HG02943 (cell line): ENCODE data around the gene RAB44.
"Not testable (repeated sequence)": the region's sequence is repeated elsewhere in the genome, so short reads cannot be mapped to it uniquely, and the experiment has no call there.

ENCODE experiments used
- ATAC-seq: cut with Tn5 transposase; IDR thresholded peaks from one replicate; pipeline ENCODE4 v1.9.1; 2021; ENCODE audit warnings: mild to moderate bottlenecking, low read depth, moderate library complexity; ENCODE audit not compliant: unreplicated experiment

The RAB44 gene

GRCh38 chr6:36704961-36705577 is 7.4 kb downstream of the RAB44 start:
- ATAC-seq: not testable (repeated sequence)

- ATAC-seq: no peak
These were observed 8.7 kb downstream of the RAB44 start for GRCh38 chr6:36706339-36706738.

- ATAC-seq: no peak
These were observed 15.2 kb downstream of the RAB44 start for GRCh38 chr6:36712816-36713215.

- ATAC-seq: no peak
These were observed 16.2 kb downstream of the RAB44 start for GRCh38 chr6:36713846-36714245.

- ATAC-seq: no peak
These were observed 16.9 kb downstream of the RAB44 start for GRCh38 chr6:36714511-36714910.

GRCh38 chr6:36715469-36715868 is 17.8 kb downstream of the RAB44 start:
- ATAC-seq: no peak

GRCh38 chr6:36716476-36717093 is 19.0 kb downstream of the RAB44 start:
- no peak for ATAC-seq

- no peak for ATAC-seq
These were observed 19.7 kb downstream of the RAB44 start for GRCh38 chr6:36717231-36717825.

GRCh38 chr6:36717871-36718540 is 20.4 kb downstream of the RAB44 start:
- no peak for ATAC-seq

GRCh38 chr6:36718560-36718959 is 20.9 kb downstream of the RAB44 start:
- ATAC-seq: no peak

- no peak for ATAC-seq
These were observed 21.5 kb downstream of the RAB44 start for GRCh38 chr6:36719126-36719525.

- ATAC-seq: no peak
These were observed 22.9 kb downstream of the RAB44 start for GRCh38 chr6:36720251-36721141.

GRCh38 chr6:36721369-36722140 is 23.9 kb downstream of the RAB44 start:
- no peak for ATAC-seq

- no peak for ATAC-seq
These were observed 24.7 kb downstream of the RAB44 start for GRCh38 chr6:36722365-36722764.

GRCh38 chr6:36722879-36723278 is 25.3 kb downstream of the RAB44 start:
- ATAC-seq: no peak

- ATAC-seq: not testable (repeated sequence)
These were observed 26.4 kb downstream of the RAB44 start for GRCh38 chr6:36723992-36724391.

- no peak for ATAC-seq
These were observed 27.1 kb downstream of the RAB44 start for GRCh38 chr6:36724514-36725390.

GRCh38 chr6:36725581-36725980 is 28.0 kb downstream of the RAB44 start:
- no peak for ATAC-seq

- ATAC-seq: no peak
These were observed 29.9 kb downstream of the RAB44 start for GRCh38 chr6:36727505-36728021.
